ENCODE measurements around the gene TMEM203. TPM values are rescaled to one million over a fixed set of nuclear protein-coding genes. Genes with fewer than 3 reads are reported as not detected.
A peak's percentile ranks its signal among the peaks of the same experiment; 100 is the strongest.
"Not testable (repeated sequence)": the region's sequence is repeated elsewhere in the genome, so short reads cannot be mapped to it uniquely, and the experiment has no call there.

The TMEM203 gene
- total and polyA plus RNA-seq, 2 experiments from 2014 or later, result 32.7 to 53.4 TPM

DNA sequence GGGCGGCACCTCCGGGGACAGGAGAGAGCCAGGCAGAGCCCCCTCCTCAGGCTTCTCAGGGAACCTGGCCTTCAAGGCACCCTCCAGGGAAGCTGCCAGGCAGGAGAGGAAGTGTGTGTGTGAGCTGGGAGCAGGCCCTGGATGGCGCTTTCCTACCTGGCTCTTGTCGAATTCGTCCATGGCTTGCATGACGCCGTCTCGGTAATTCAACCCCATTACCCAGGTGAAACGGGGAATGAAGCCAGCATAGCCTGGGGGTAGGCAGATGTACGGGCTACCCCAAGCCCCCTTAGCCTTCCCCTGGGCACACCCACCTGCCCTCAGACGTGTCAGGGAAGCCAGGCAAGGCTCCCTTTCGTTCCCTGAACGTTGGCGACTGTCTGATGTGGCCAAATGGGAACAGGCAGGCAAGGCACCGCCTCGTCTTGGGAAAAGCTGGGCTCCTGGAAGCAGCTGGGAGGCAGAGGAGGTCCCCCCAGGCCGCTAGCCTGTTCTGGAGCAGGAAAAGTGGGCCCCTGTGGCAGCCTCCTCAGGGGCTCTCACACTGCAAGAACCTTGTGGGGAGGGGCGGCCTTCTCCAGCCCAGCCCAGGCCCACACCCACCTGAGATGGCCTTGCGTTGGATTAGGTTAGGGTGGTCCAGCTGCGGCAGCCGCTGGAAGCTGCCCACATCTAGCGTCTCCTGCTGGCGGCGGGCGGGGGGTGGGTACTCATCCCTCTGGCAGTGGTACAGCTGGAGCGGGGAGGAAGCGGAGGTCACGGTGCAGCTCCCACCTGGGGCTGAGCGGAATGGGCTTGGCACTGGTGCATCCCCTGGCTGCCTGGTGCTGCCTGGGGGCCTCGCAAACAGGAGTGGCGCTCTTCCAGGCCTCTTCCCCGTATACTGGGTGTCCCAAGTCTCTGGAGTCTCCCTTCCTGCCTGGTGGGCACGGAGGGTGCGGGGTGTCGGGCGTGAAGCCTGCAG lies 39.3 kb upstream of the TMEM203 start:
- Mint-ChIP-seq H3K9me3 (no peaks in the 10 kb centered on the region), H3K27ac (peak overlapping the region; percentile 59), H3K27me3 (ENCODE audit: insufficient read depth, low read depth, poor library complexity) (peaks cover 24% of the 10 kb centered on the region), H3K4me1 (peaks cover 26% of the 10 kb centered on the region), H3K36me3 (ENCODE audit: low read depth) (peaks cover 28% of the 10 kb centered on the region), H3K4me3 (peak overlapping the region; percentile 86; the same call in 1 of the 3 replicates)
- Histone ChIP-seq H3K79me2 (replicated peaks; ENCODE audit: insufficient read depth) (peaks cover 18% of the 10 kb centered on the region), H3K9me2 (ENCODE audit: insufficient read depth) (no peaks in the 10 kb centered on the region), H4K20me1 (replicated peaks; ENCODE audit: insufficient read depth) (peaks cover 16% of the 10 kb centered on the region), H3K27me3 (ENCODE audit: insufficient read depth) (no peaks in the 10 kb centered on the region), H3K36me3 (ENCODE audit: insufficient read depth) (no peaks in the 10 kb centered on the region), H3K4me3 (no peak overlapping the region; the same call in 1 of the 2 replicates), H3K4me1 (ENCODE audit: insufficient read depth) (peaks cover 16% of the 10 kb centered on the region; the same call in 1 of the 2 replicates), H3K27ac (ENCODE audit: low read depth) (0 out of 2 replicates have a peak overlapping the region, but pooled peaks have one; percentile 26), H2AFZ (no peak overlapping the region), H3F3A (replicated peaks; ENCODE audit: low read depth) (0 out of 2 replicates have a peak, but pooled peaks cover 29% of the 10 kb centered on the region), H3K4me2 (peak overlapping the region; percentile 32; the same call in 1 of the 2 replicates)
- DNase-seq (ENCODE audit: low spot score), result no peak
- peak; percentile 6 for ATAC-seq
- TF ChIP-seq, protein P1, sequence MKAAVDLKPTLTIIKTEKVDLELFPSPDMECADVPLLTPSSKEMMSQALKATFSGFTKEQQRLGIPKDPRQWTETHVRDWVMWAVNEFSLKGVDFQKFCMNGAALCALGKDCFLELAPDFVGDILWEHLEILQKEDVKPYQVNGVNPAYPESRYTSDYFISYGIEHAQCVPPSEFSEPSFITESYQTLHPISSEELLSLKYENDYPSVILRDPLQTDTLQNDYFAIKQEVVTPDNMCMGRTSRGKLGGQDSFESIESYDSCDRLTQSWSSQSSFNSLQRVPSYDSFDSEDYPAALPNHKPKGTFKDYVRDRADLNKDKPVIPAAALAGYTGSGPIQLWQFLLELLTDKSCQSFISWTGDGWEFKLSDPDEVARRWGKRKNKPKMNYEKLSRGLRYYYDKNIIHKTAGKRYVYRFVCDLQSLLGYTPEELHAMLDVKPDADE (IDR thresholded peaks at IDR 0.05), result no peak
- TF ChIP-seq, protein P2, sequence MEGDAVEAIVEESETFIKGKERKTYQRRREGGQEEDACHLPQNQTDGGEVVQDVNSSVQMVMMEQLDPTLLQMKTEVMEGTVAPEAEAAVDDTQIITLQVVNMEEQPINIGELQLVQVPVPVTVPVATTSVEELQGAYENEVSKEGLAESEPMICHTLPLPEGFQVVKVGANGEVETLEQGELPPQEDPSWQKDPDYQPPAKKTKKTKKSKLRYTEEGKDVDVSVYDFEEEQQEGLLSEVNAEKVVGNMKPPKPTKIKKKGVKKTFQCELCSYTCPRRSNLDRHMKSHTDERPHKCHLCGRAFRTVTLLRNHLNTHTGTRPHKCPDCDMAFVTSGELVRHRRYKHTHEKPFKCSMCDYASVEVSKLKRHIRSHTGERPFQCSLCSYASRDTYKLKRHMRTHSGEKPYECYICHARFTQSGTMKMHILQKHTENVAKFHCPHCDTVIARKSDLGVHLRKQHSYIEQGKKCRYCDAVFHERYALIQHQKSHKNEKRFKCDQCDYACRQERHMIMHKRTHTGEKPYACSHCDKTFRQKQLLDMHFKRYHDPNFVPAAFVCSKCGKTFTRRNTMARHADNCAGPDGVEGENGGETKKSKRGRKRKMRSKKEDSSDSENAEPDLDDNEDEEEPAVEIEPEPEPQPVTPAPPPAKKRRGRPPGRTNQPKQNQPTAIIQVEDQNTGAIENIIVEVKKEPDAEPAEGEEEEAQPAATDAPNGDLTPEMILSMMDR (conservative IDR thresholded peaks at IDR 0.05; ENCODE audit: low read depth in 2 of 2), result peak in 1 of 2 experiments; percentile 18; a peak in 2 of 4 replicates

DNA sequence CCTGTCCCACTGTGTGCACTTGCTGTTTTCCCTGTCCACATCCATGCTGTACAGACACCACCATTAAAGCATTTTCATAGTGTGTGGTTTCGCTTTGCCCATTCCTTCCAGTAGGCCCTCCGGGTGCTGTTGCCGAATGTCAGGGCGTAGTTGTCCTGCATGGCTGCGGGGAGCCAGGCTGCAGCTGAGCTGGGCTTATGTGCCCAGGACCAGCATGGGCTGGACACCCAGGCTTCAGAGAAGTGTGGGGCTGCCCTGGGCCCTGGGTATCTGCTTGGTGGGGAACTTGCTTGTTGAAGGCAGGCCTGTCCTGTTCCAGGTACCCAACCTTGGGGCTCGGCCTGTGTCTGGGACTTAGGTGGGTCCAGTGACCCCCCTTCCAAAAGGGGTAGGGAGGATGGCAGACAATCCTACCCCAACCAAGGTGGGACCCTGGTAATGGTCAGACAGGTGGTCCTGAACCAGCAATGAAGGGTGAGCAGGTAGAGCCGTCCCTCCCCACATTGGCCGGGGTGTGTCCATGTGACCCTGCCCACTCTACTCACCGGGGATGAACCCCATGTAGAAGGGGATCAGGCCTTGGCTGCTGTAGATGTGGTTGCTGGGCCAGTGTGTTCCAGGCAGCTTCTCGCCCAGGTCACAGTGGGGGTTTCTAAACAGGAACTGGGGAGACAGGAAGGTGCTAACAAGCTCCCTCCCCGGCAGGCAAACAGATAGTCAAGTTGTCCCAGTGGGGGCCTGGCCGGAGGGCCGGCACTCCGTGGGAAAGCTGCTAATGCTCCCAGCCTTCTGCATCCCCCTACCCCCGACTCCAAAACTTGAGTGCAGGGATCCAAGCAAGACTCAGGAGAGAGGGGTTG lies 38.4 kb upstream of the TMEM203 start:
- DNase-seq (ENCODE audit: low spot score), result no peak
- Mint-ChIP-seq H3K4me3 (peak overlapping the region; percentile 86), H3K27ac (peak overlapping the region; percentile 59), H3K27me3 (ENCODE audit: insufficient read depth, low read depth, poor library complexity) (peaks cover 24% of the 10 kb centered on the region), H3K9me3 (no peaks in the 10 kb centered on the region), H3K4me1 (peaks cover 30% of the 10 kb centered on the region), H3K36me3 (ENCODE audit: low read depth) (peaks cover 31% of the 10 kb centered on the region)
- no peaks in the 10 kb centered on the region for H3K27me3 ChIP-seq (ENCODE audit: insufficient read depth)
- H3F3A ChIP-seq (replicated peaks; ENCODE audit: low read depth), result 0 out of 2 replicates have a peak, but pooled peaks cover 29% of the 10 kb centered on the region
- peaks cover 18% of the 10 kb centered on the region; the same call in 1 of the 2 replicates for H3K4me1 ChIP-seq (ENCODE audit: insufficient read depth)
- H3K79me2 ChIP-seq (replicated peaks; ENCODE audit: insufficient read depth), result peaks cover 27% of the 10 kb centered on the region
- TF ChIP-seq JUNB (IDR thresholded peaks at IDR 0.05; ENCODE audit: unreplicated experiment) (no peak), POLR2AphosphoS5 (IDR thresholded peaks at IDR 0.05; ENCODE audit: low read depth) (peak; percentile 38)
- H3K27ac ChIP-seq (ENCODE audit: low read depth), result 0 out of 2 replicates have a peak overlapping the region, but pooled peaks have one; percentile 26
- H4K20me1 ChIP-seq (replicated peaks; ENCODE audit: insufficient read depth), result peaks cover 16% of the 10 kb centered on the region
- H3K36me3 ChIP-seq (ENCODE audit: insufficient read depth), result no peaks in the 10 kb centered on the region
- no peak overlapping the region; the same call in 1 of the 2 replicates for H3K4me3 ChIP-seq
- no peaks in the 10 kb centered on the region for H3K9me2 ChIP-seq (ENCODE audit: insufficient read depth)
- no peak overlapping the region for H2AFZ ChIP-seq
- H3K4me2 ChIP-seq, result peak overlapping the region; percentile 26; the same call in 1 of the 2 replicates
- no peak; the same call in 2 of the 3 replicates for ATAC-seq

DNA sequence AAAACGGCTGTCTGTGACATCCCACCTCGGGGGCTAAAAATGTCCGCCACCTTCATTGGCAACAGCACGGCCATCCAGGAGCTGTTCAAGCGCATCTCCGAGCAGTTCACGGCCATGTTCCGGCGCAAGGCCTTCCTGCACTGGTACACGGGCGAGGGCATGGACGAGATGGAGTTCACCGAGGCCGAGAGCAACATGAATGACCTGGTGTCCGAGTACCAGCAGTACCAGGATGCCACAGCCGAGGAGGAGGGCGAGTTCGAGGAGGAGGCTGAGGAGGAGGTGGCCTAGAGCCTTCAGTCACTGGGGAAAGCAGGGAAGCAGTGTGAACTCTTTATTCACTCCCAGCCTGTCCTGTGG lies 37.8 kb upstream of the TMEM203 start:
- DNase-seq (ENCODE audit: low spot score); H3K4me2 ChIP-seq; H2AFZ ChIP-seq; H3K36me3 ChIP-seq (ENCODE audit: insufficient read depth); H3K27ac ChIP-seq (ENCODE audit: low read depth); H3K27me3 ChIP-seq (ENCODE audit: insufficient read depth); ATAC-seq; H3K9me2 ChIP-seq (ENCODE audit: insufficient read depth); H3K27ac Mint-ChIP-seq; H3K9me3 Mint-ChIP-seq; H3K4me3 ChIP-seq: not testable (repeated sequence)
- H3K4me1 ChIP-seq (ENCODE audit: insufficient read depth), result peaks cover 18% of the 10 kb centered on the region; the same call in 1 of the 2 replicates
- H4K20me1 ChIP-seq (replicated peaks; ENCODE audit: insufficient read depth), result peaks cover 16% of the 10 kb centered on the region
- Mint-ChIP-seq H3K4me3 (peak overlapping the region; percentile 86), H3K36me3 (ENCODE audit: low read depth) (peaks cover 31% of the 10 kb centered on the region), H3K27me3 (ENCODE audit: insufficient read depth, low read depth, poor library complexity) (peaks cover 26% of the 10 kb centered on the region), H3K4me1 (peaks cover 32% of the 10 kb centered on the region)
- 0 out of 2 replicates have a peak, but pooled peaks cover 29% of the 10 kb centered on the region for H3F3A ChIP-seq (replicated peaks; ENCODE audit: low read depth)
- peaks cover 29% of the 10 kb centered on the region for H3K79me2 ChIP-seq (replicated peaks; ENCODE audit: insufficient read depth)
